Measurements from ENCODE around the gene KCNJ6.

KCNJ6 gene

GRCh38 chr21:37568415-37568814, 347.8 kb downstream of the KCNJ6 start:
- DNase-seq (ENCODE audit: low spot score), result no peak

- no peak for DNase-seq (ENCODE audit: low spot score)
These were observed 349.3 kb downstream of the KCNJ6 start for GRCh38 chr21:37566790-37567615.

- DNase-seq (ENCODE audit: low spot score), result peak; percentile 56
These were observed 350.6 kb downstream of the KCNJ6 start for GRCh38 chr21:37565530-37566223.

GRCh38 chr21:37564924-37565529, 351.2 kb downstream of the KCNJ6 start:
- no peak for DNase-seq (ENCODE audit: low spot score)

- peak; percentile 64 for DNase-seq (ENCODE audit: low spot score)
These were observed 351.8 kb downstream of the KCNJ6 start for GRCh38 chr21:37564341-37564923.

GRCh38 chr21:37563641-37564340, 352.5 kb downstream of the KCNJ6 start:
- DNase-seq (ENCODE audit: low spot score), result peak; percentile 93

- DNase-seq (ENCODE audit: low spot score), result no peak
These were observed 353.2 kb downstream of the KCNJ6 start for GRCh38 chr21:37562920-37563640.

- no peak for DNase-seq (ENCODE audit: low spot score)
These were observed 354.0 kb downstream of the KCNJ6 start for GRCh38 chr21:37561941-37562919.

- no peak for DNase-seq (ENCODE audit: low spot score)
These were observed 354.8 kb downstream of the KCNJ6 start for GRCh38 chr21:37561506-37561905.

- DNase-seq (ENCODE audit: low spot score), result no peak
These were observed 355.9 kb downstream of the KCNJ6 start for GRCh38 chr21:37560385-37560784.

GRCh38 chr21:37558676-37559211, 357.5 kb downstream of the KCNJ6 start:
- DNase-seq (ENCODE audit: low spot score), result no peak

All from globus pallidus (tissue), 1 donor.